Measurements from ENCODE around the gene PDE6A.
"Not testable (repeated sequence)": the region's sequence is repeated elsewhere in the genome, so short reads cannot be mapped to it uniquely, and the experiment has no call there.

GRCh38 chr5:149858481-149858880, 86.1 kb downstream of the PDE6A start:
- TF ChIP-seq CTCF (conservative IDR thresholded peaks at IDR 0.05; ENCODE audit: low read length); EZH2phosphoT487 (IDR thresholded peaks at IDR 0.05; ENCODE audit: borderline replicate concordance): not testable (repeated sequence)

Measured in Loucy (cell line).